ENCODE results near the gene RAB8B.

DNA sequence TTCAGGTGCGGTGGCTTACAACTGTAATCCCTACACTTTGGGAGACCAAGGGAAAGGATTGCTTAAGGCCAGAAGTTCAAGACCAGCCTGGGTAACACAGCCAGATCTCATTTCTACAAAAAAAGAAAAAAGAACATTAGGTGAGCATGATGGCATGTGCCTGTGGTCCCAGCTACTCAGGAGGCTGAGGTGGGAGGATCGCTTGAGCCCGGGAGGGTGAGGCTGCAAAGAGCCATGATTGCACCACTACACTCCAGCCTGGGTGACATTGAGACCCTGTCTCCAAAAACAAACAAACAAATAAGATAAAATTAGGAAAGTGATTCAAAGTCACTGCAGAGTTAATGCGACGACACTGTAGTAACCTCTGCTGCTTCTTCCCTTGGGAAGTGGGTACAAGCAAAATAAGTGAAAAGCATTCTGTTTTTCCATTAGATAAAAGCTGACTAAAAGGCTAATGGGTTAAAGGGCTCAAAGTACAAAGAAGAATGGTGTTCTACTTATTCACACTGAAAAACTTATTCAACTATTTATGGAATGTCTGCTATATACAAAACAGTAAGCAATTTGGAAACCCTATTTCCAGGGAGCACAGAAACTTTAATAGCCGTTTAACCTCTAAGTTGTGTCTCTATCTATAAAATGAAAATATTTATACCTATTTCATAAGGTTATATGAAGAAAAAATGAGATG, 24.1 kb upstream of the RAB8B start:
- no peak for TF ChIP-seq SREBF2 (CRISPR knock-in tag; IDR thresholded peaks at IDR 0.05)
- no peak for TF ChIP-seq SAFB2 (IDR thresholded peaks at IDR 0.05; ENCODE audit: borderline replicate concordance, low read depth, low read length, severe bottlenecking)
- no peak for TF ChIP-seq TRIM28 (IDR thresholded peaks at IDR 0.05)
- TF ChIP-seq FOXA3 (CRISPR knock-in tag; conservative IDR thresholded peaks at IDR 0.05 in 1 of 2, IDR thresholded peaks at IDR 0.05 in 1 of 2): no peak
- TF ChIP-seq DPF2 (IDR thresholded peaks at IDR 0.05): no peak
- TF ChIP-seq EZH2 (IDR thresholded peaks at IDR 0.05; ENCODE audit: borderline replicate concordance, low read depth, low read length): no peak
- no peak for TF ChIP-seq MYC (IDR thresholded peaks at IDR 0.05; ENCODE audit: low read depth, low read length)
- no peak for TF ChIP-seq MYC (CRISPR knock-in tag; IDR thresholded peaks at IDR 0.05; ENCODE audit: borderline replicate concordance, low read depth)
- no peak for TF ChIP-seq EP300 (IDR thresholded peaks at IDR 0.05; ENCODE audit: low read length)
- no peak for TF ChIP-seq ZBTB1 (CRISPR knock-in tag; IDR thresholded peaks at IDR 0.05; ENCODE audit: borderline replicate concordance, low read depth)
- TF ChIP-seq, protein P1, sequence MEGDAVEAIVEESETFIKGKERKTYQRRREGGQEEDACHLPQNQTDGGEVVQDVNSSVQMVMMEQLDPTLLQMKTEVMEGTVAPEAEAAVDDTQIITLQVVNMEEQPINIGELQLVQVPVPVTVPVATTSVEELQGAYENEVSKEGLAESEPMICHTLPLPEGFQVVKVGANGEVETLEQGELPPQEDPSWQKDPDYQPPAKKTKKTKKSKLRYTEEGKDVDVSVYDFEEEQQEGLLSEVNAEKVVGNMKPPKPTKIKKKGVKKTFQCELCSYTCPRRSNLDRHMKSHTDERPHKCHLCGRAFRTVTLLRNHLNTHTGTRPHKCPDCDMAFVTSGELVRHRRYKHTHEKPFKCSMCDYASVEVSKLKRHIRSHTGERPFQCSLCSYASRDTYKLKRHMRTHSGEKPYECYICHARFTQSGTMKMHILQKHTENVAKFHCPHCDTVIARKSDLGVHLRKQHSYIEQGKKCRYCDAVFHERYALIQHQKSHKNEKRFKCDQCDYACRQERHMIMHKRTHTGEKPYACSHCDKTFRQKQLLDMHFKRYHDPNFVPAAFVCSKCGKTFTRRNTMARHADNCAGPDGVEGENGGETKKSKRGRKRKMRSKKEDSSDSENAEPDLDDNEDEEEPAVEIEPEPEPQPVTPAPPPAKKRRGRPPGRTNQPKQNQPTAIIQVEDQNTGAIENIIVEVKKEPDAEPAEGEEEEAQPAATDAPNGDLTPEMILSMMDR (IDR thresholded peaks at IDR 0.05 in 2 of 3, conservative IDR thresholded peaks at IDR 0.05 in 1 of 3; ENCODE audit: insufficient read depth in 2 of 3, low read depth in 1 of 3, low read length in 3 of 3): no peak
- TF ChIP-seq CBX2 (IDR thresholded peaks at IDR 0.05; ENCODE audit: insufficient read depth, low read length, poor library complexity, severe bottlenecking): no peak
- TF ChIP-seq NCOR1 (IDR thresholded peaks at IDR 0.05): no peak
- no peak for TF ChIP-seq POLR2AphosphoS5 (IDR thresholded peaks at IDR 0.05; ENCODE audit: control insufficient read depth, insufficient read depth, low read depth, low read length)
- TF ChIP-seq NFIC (IDR thresholded peaks at IDR 0.05): no peak
